ENCODE results near the gene BACH2.

DNA sequence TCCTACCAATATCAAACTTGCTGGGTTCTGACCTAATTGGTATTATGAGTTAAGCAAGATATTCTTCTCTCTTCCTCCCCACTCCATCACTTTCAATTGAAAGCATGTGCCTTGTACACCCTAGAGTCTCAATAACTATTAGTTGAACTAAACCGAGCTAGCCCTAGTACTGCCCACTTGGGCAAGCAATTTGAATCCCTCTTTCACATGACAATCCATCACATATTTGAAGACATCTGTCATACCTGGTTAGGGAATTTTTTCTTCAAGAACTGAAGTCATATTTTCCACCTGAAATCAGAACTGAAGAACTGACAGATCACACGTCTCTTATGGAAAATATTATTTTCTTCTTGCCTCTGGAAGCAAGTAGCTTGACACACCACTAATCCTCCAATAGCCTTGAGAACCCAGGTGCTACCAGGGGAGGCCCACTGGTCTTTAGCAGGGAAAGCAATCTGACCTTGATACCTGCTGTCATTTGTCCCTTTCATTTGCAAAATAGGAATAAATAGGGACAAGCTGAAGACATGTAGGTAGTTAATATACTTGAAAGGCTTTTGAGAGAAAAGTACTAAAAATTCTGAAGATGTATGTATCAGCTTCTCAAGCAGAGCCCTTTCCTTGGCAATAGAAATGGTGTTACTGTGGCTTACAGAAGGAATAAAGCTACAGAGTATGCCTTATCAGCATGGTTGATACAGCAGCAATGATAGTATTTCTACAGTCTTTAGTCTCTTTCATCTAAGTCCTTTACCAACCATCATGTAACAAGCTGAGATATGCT is 331.0 kb downstream of the BACH2 start:
- TF ChIP-seq EZH2 (IDR thresholded peaks at IDR 0.05; ENCODE audit: low read length), result no peak
- TF ChIP-seq, protein P1, sequence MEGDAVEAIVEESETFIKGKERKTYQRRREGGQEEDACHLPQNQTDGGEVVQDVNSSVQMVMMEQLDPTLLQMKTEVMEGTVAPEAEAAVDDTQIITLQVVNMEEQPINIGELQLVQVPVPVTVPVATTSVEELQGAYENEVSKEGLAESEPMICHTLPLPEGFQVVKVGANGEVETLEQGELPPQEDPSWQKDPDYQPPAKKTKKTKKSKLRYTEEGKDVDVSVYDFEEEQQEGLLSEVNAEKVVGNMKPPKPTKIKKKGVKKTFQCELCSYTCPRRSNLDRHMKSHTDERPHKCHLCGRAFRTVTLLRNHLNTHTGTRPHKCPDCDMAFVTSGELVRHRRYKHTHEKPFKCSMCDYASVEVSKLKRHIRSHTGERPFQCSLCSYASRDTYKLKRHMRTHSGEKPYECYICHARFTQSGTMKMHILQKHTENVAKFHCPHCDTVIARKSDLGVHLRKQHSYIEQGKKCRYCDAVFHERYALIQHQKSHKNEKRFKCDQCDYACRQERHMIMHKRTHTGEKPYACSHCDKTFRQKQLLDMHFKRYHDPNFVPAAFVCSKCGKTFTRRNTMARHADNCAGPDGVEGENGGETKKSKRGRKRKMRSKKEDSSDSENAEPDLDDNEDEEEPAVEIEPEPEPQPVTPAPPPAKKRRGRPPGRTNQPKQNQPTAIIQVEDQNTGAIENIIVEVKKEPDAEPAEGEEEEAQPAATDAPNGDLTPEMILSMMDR (optimal IDR thresholded peaks at IDR 0.05 in 1 of 3, IDR thresholded peaks at IDR 0.05 in 1 of 3, conservative IDR thresholded peaks at IDR 0.05 in 1 of 3; ENCODE audit: extremely low read depth in 1 of 3, insufficient read depth in 2 of 3, low read length in 3 of 3), result no peak

All from keratinocyte (primary cell).